HepG2 (cell line): ENCODE results near the gene PPP1R13B. TPM values are rescaled to one million over a fixed set of nuclear protein-coding genes. Genes with fewer than 3 reads are reported as not detected.

Experiments used
- CEBPG ChIP-seq: IDR thresholded peaks from 2 replicates; pipeline ENCODE4 v1.6.1; 2016
- DMAP1 ChIP-seq: IDR thresholded peaks from 2 replicates; pipeline ENCODE4 v1.6.1; 2016
- DPF2 ChIP-seq: sonication (generic); formaldehyde crosslinking; IDR thresholded peaks from 2 replicates; pipeline ENCODE4 v1.4.0; 2020; ENCODE audit warnings: mild to moderate bottlenecking, low read depth, missing genetic modification reagents, borderline replicate concordance
- HNRNPK ChIP-seq: fragments of 200-400 bp; formaldehyde crosslinking; IDR thresholded peaks from 2 replicates; pipeline ENCODE4 v1.6.1; 2018; ENCODE audit warnings: low read length, low read depth, moderate library complexity, mild to moderate bottlenecking; ENCODE audit not compliant: poor library complexity, severe bottlenecking
- HNRNPL ChIP-seq: fragments of 200-400 bp; formaldehyde crosslinking; IDR thresholded peaks from 2 replicates; pipeline ENCODE4 v1.6.1; 2017; ENCODE audit warnings: mild to moderate bottlenecking, low read depth, low read length
- KAT8 ChIP-seq: IDR thresholded peaks from 2 replicates; pipeline ENCODE4 v1.6.1; 2016; ENCODE audit warnings: missing genetic modification reagents, missing compliant biosample characterization
- KDM6A ChIP-seq: IDR thresholded peaks from 2 replicates; pipeline ENCODE4 v1.6.1; 2016; ENCODE audit warnings: low read depth
- NFIC ChIP-seq: IDR thresholded peaks from 2 replicates; pipeline ENCODE4 v1.6.1; 2012; ENCODE audit warnings: mild to moderate bottlenecking, low read length, inconsistent platforms
- NFKB2 ChIP-seq: sonication (generic); formaldehyde crosslinking; IDR thresholded peaks from 2 replicates; pipeline ENCODE4 v1.4.0; 2020; ENCODE audit warnings: missing genetic modification reagents, borderline replicate concordance
- NFYB ChIP-seq: sonication (generic); formaldehyde crosslinking; IDR thresholded peaks from 2 replicates; pipeline ENCODE4 v1.4.0; 2020; ENCODE audit warnings: missing genetic modification reagents
- NR2F1 ChIP-seq, 2 experiments: fragments of 450-650 bp in 1 of 2; formaldehyde crosslinking in 1 of 2; IDR thresholded peaks; 2 replicates each; pipeline versions ENCODE4 v1.5.0 to v1.6.1; 2016 to 2020; ENCODE audit warnings: mild to moderate bottlenecking in 1 of 2, missing compliant biosample characterization in 1 of 2, missing genetic modification reagents in 1 of 2, moderate library complexity in 1 of 2
- TAF1 ChIP-seq: sonication (generic); formaldehyde crosslinking; IDR thresholded peaks from 2 replicates; pipeline ENCODE4 v1.4.0; 2020; ENCODE audit warnings: missing genetic modification reagents
- ZNF672 ChIP-seq: sonication (generic); formaldehyde crosslinking; IDR thresholded peaks from 2 replicates; pipeline ENCODE4 v1.8.1; 2022; ENCODE audit warnings: missing genetic modification reagents
- polyA plus RNA-seq, 8 experiments: library from polyadenylated mRNA; depleted of rRNA in 3 of 8; stranded (reverse) in 7 of 8; unstranded in 1 of 8; fragments of >200 nt; fragmentation: Illumina TruSeq in 4 of 8; extraction: Trizol in 4 of 8; gene quantifications; 2 replicates each; pipeline versions ENCODE4 v1.2.1 to v1.2.3, GENCODE V29; 2011 to 2016; ENCODE audit warnings: low read depth in 4 of 8, missing spikeins in 1 of 8, mixed read lengths in 1 of 8; ENCODE audit not compliant: insufficient read depth in 1 of 8
- total RNA-seq, 5 experiments: library from RNA; depleted of rRNA; stranded (reverse); fragments of >200 nt; fragmentation: Illumina TruSeq; extraction: Trizol; gene quantifications; 2 replicates each; pipeline ENCODE4 v1.2.3, GENCODE V29; 2016; ENCODE audit warnings: low read depth in 1 of 5
- TF ChIP-seq, protein P1 (sequence below): sonication (generic); formaldehyde crosslinking; IDR thresholded peaks from 2 replicates; pipeline ENCODE4 v1.4.0; 2020; ENCODE audit warnings: missing genetic modification reagents
- TF ChIP-seq, protein P2 (sequence below): sonication (generic); formaldehyde crosslinking; IDR thresholded peaks from 2 replicates; pipeline ENCODE4 v1.8.1; 2023; ENCODE audit warnings: mild to moderate bottlenecking, inconsistent platforms, moderate library complexity, missing genetic modification reagents, borderline replicate concordance
- TF ChIP-seq, protein P3 (sequence below): sonication (generic); formaldehyde crosslinking; IDR thresholded peaks from 2 replicates; pipeline ENCODE4 v1.5.1; 2020; ENCODE audit warnings: mild to moderate bottlenecking, missing genetic modification reagents
- TF ChIP-seq, protein P4 (sequence below): IDR thresholded peaks from 2 replicates; pipeline ENCODE4 v1.6.1; 2016; ENCODE audit warnings: mild to moderate bottlenecking
- TF ChIP-seq, protein P5 (sequence below): IDR thresholded peaks from 2 replicates; pipeline ENCODE4 v1.6.1; 2016; ENCODE audit warnings: low read depth, control low read depth
- TF ChIP-seq, protein P6 (sequence below): IDR thresholded peaks from 2 replicates; pipeline ENCODE4 v1.6.1; 2016; ENCODE audit warnings: missing genetic modification reagents, missing compliant biosample characterization

PPP1R13B gene
- total and polyA plus RNA-seq, 2 of the 13 experiments (the other 11 are each of a cell fraction or from before 2014, with no cell fraction given): 4.6 to 9.4 TPM

DNA sequence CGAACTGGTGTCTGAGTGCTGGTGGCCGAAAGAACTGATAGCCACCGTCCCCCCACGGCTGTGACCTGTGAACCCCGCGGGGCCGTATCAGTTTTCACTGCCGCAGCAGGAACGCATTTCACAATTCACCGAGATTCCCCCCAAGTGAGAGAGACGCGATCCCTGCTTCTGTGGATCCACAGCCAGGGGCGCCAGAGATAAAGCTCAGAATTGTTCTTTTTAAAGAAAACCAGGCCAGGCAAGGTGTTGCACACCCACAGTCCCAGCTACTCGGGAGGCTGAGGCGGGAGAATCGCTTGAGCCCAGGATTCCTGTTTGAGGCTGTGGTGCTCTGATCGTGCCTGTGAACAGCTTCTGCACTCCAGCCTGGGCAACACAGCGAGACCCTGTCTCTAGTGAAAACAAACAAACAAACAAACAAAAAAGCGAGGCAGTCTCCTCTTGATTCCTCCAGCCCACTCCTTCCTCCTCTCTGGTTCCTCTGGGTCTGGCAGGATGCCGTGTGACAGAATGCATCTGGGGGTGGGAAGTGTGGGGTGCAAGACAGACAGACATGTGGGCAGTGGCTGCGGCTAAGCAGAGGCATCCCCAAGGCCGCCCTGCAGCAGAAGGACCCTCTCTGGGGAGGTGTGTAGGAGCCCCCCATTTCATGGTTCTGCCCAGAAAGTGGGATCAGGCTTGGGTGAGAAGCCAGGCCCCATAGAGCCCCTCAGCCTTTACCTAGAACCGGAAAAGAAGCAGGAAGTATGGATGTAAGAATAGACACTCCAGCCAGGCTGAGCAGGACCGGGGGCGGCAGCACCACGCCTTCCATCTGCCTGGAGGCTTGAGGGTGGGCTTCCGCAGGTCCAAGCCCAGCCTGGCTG is 39.2 kb upstream of the PPP1R13B start (continued):
- TF ChIP-seq, protein P1, sequence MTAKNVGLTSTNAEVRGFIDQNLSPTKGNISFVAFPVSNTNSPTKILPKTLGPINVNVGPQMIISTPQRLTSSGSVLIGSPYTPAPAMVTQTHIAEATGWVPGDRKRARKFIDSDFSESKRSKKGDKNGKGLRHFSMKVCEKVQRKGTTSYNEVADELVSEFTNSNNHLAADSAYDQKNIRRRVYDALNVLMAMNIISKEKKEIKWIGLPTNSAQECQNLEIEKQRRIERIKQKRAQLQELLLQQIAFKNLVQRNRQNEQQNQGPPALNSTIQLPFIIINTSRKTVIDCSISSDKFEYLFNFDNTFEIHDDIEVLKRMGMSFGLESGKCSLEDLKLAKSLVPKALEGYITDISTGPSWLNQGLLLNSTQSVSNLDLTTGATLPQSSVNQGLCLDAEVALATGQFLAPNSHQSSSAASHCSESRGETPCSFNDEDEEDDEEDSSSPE (CRISPR knock-in tag): peak; percentile 36; the same call in 1 of the 2 replicates
- TF ChIP-seq KDM6A (CRISPR knock-in tag) (peak; percentile 31; the same call in 1 of the 2 replicates), HNRNPK (no peak), NFIC (no peak), DMAP1 (CRISPR knock-in tag) (peak; percentile 27; the same call in 1 of the 2 replicates), KAT8 (0 out of 2 replicates have a peak, but pooled peaks have one; percentile 25), ZNF672 (no peak), NFYB (CRISPR knock-in tag) (0 out of 2 replicates have a peak, but pooled peaks have one; percentile 10), TAF1 (CRISPR knock-in tag) (peak; percentile 20; the same call in 1 of the 2 replicates), NFKB2 (CRISPR knock-in tag) (0 out of 2 replicates have a peak, but pooled peaks have one; percentile 38), NR2F1 (CRISPR knock-in tag; IDR thresholded peaks at IDR 0.05) (peak in 1 of 2 experiments; percentile 59; a peak in 1 of 4 replicates), HNRNPL (no peak), CEBPG (CRISPR knock-in tag) (peak; percentile 84), DPF2 (0 out of 2 replicates have a peak, but pooled peaks have one; percentile 54)
- TF ChIP-seq, protein P2, sequence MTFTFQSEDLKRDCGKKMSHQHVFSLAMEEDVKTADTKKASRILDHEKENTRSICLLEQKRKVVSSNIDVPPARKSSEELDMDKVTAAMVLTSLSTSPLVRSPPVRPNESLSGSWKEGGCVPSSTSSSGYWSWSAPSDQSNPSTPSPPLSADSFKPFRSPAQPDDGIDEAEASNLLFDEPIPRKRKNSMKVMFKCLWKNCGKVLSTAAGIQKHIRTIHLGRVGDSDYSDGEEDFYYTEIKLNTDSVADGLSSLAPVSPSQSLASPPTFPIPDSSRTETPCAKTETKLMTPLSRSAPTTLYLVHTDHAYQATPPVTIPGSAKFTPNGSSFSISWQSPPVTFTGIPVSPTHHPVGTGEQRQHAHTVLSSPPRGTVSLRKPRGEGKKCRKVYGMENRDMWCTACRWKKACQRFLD (CRISPR knock-in tag): 0 out of 2 replicates have a peak, but pooled peaks have one; percentile 50
- TF ChIP-seq, protein P3, sequence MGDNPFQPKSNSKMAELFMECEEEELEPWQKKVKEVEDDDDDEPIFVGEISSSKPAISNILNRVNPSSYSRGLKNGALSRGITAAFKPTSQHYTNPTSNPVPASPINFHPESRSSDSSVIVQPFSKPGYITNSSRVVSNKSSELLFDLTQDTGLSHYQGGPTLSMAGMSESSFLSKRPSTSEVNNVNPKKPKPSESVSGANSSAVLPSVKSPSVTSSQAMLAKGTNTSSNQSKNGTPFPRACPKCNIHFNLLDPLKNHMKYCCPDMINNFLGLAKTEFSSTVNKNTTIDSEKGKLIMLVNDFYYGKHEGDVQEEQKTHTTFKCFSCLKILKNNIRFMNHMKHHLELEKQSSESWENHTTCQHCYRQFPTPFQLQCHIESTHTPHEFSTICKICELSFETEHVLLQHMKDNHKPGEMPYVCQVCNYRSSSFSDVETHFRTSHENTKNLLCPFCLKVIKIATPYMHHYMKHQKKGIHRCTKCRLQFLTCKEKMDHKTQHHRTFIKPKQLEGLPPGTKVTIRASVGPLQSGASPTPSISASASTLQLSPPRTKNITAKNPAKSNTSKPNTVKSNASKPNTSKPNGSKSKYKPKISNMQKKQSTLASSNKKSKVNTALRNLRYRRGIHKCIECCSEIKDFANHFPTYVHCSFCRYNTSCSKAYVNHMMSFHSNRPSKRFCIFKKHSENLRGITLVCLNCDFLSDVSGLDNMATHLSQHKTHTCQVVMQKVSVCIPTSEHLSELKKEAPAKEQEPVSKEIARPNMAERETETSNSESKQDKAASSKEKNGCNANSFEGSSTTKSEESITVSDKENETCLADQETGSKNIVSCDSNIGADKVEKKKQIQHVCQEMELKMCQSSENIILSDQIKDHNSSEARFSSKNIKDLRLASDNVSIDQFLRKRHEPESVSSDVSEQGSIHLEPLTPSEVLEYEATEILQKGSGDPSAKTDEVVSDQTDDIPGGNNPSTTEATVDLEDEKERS (CRISPR knock-in tag): 0 out of 2 replicates have a peak, but pooled peaks have one; percentile 18
- TF ChIP-seq, protein P4, sequence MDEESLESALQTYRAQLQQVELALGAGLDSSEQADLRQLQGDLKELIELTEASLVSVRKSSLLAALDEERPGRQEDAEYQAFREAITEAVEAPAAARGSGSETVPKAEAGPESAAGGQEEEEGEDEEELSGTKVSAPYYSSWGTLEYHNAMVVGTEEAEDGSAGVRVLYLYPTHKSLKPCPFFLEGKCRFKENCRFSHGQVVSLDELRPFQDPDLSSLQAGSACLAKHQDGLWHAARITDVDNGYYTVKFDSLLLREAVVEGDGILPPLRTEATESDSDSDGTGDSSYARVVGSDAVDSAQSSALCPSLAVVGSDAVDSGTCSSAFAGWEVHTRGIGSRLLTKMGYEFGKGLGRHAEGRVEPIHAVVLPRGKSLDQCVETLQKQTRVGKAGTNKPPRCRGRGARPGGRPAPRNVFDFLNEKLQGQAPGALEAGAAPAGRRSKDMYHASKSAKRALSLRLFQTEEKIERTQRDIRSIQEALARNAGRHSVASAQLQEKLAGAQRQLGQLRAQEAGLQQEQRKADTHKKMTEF: peak; percentile 50; the same call in 1 of the 2 replicates
- TF ChIP-seq, protein P5, sequence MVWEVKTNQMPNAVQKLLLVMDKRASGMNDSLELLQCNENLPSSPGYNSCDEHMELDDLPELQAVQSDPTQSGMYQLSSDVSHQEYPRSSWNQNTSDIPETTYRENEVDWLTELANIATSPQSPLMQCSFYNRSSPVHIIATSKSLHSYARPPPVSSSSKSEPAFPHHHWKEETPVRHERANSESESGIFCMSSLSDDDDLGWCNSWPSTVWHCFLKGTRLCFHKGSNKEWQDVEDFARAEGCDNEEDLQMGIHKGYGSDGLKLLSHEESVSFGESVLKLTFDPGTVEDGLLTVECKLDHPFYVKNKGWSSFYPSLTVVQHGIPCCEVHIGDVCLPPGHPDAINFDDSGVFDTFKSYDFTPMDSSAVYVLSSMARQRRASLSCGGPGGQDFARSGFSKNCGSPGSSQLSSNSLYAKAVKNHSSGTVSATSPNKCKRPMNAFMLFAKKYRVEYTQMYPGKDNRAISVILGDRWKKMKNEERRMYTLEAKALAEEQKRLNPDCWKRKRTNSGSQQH: no peak
- TF ChIP-seq, protein P6, sequence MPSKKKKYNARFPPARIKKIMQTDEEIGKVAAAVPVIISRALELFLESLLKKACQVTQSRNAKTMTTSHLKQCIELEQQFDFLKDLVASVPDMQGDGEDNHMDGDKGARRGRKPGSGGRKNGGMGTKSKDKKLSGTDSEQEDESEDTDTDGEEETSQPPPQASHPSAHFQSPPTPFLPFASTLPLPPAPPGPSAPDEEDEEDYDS (CRISPR knock-in tag): peak; percentile 44; the same call in 1 of the 2 replicates
